Pons (tissue), 1 donor: Measurements from ENCODE around the gene ZNF311.
"Not testable (repeated sequence)": the region's sequence is repeated elsewhere in the genome, so short reads cannot be mapped to it uniquely, and the experiment has no call there.

Experiments
- DNase-seq: peaks from one replicate; pipeline ENCODE4 v3.0.0-alpha.2; 2016; ENCODE audit warnings: low spot score

The ZNF311 gene

GRCh38 chr6:28953585-28954258 lies 51.4 kb downstream of the ZNF311 start:
- no peak for DNase-seq

GRCh38 chr6:28953039-28953584 lies 52.0 kb downstream of the ZNF311 start:
- peak; percentile 33 for DNase-seq

GRCh38 chr6:28949656-28950195 lies 55.4 kb downstream of the ZNF311 start:
- DNase-seq: not testable (repeated sequence)

- DNase-seq: no peak
Measured at GRCh38 chr6:28948782-28949486, 56.2 kb downstream of the ZNF311 start.

- no peak for DNase-seq
Measured at GRCh38 chr6:28947831-28948270, 57.3 kb downstream of the ZNF311 start.

GRCh38 chr6:28947067-28947765 lies 57.9 kb downstream of the ZNF311 start:
- no peak for DNase-seq

- no peak for DNase-seq
Measured at GRCh38 chr6:28945349-28945748, 59.8 kb downstream of the ZNF311 start.
